Measurements from ENCODE around the gene RDM1.

RDM1 gene

GRCh38 chr17:35932586-35932985 lies 2.0 kb upstream of the RDM1 start:
- no peak for DNase-seq (ENCODE audit: low read depth)

- DNase-seq (ENCODE audit: low read depth) = no peak
These were observed 1.3 kb upstream of the RDM1 start for GRCh38 chr17:35931794-35932425.

- DNase-seq (ENCODE audit: low read depth) = no peak
These were observed 2.9 kb downstream of the RDM1 start for GRCh38 chr17:35927714-35928113.

- DNase-seq (ENCODE audit: low read depth) = no peak
These were observed 6.9 kb downstream of the RDM1 start for GRCh38 chr17:35923609-35924114.

- DNase-seq (ENCODE audit: low read depth) = no peak
These were observed 10.3 kb downstream of the RDM1 start for GRCh38 chr17:35920229-35920628.

GRCh38 chr17:35918665-35919064 lies 11.9 kb downstream of the RDM1 start:
- DNase-seq (ENCODE audit: low read depth) = no peak

GRCh38 chr17:35917519-35918213 lies 12.9 kb downstream of the RDM1 start:
- no peak for DNase-seq (ENCODE audit: low read depth)

GRCh38 chr17:35915153-35915964 lies 15.2 kb downstream of the RDM1 start:
- no peak for DNase-seq (ENCODE audit: low read depth)

GRCh38 chr17:35914354-35914753 lies 16.2 kb downstream of the RDM1 start:
- DNase-seq (ENCODE audit: low read depth) = no peak

- DNase-seq (ENCODE audit: low read depth) = no peak
These were observed 17.0 kb downstream of the RDM1 start for GRCh38 chr17:35913609-35914008.

GRCh38 chr17:35912942-35913341 lies 17.6 kb downstream of the RDM1 start:
- DNase-seq (ENCODE audit: low read depth) = no peak

GRCh38 chr17:35912339-35912912 lies 18.1 kb downstream of the RDM1 start:
- no peak for DNase-seq (ENCODE audit: low read depth)

- DNase-seq (ENCODE audit: low read depth) = no peak
These were observed 21.2 kb downstream of the RDM1 start for GRCh38 chr17:35909408-35909807.

- DNase-seq (ENCODE audit: low read depth) = no peak
These were observed 22.9 kb downstream of the RDM1 start for GRCh38 chr17:35907691-35908090.

GRCh38 chr17:35906926-35907637 lies 23.5 kb downstream of the RDM1 start:
- no peak for DNase-seq (ENCODE audit: low read depth)

- no peak for DNase-seq (ENCODE audit: low read depth)
These were observed 24.2 kb downstream of the RDM1 start for GRCh38 chr17:35906191-35906925.

GRCh38 chr17:35903451-35903850 lies 27.1 kb downstream of the RDM1 start:
- no peak for DNase-seq (ENCODE audit: low read depth)

GRCh38 chr17:35901631-35902175 lies 28.9 kb downstream of the RDM1 start:
- no peak for DNase-seq (ENCODE audit: low read depth)

- DNase-seq (ENCODE audit: low read depth) = no peak
These were observed 29.7 kb downstream of the RDM1 start for GRCh38 chr17:35900708-35901480.

GRCh38 chr17:35900280-35900679 lies 30.3 kb downstream of the RDM1 start:
- DNase-seq (ENCODE audit: low read depth) = no peak

All from stimulated activated CD8-positive, alpha-beta memory T cell treated with anti-CD3 and anti-CD28 coated beads, Interleukin-15, amount 100 ng/mL, for 1 hour (primary cell).